ENCODE measurements around the gene SAXO1. TPM values are rescaled to one million over a fixed set of nuclear protein-coding genes. Genes with fewer than 3 reads are reported as not detected.

SAXO1 gene
- total and polyA plus RNA-seq, 12 donors, result under 0.01 to 0.94 (median 0.23) TPM; not detected in 4

- WGBS, 4 donors, result 65 to 100% (median 90%) methylated on average over 2 of the region's 2 CpGs
- Histone ChIP-seq H3K36me3 (replicated peaks in 1 of 2) (no peaks in the 10 kb centered on the region), H3K4me3 (no peak overlapping the region), H3K27ac (no peak overlapping the region), H3K4me1 (replicated peaks in 1 of 2) (no peaks in the 10 kb centered on the region), H3K27me3 (no peaks in the 10 kb centered on the region), H3K9me3 (replicated peaks in 1 of 3) (peaks cover 0 to 7% (median 0%) of the 10 kb centered on the region in 3 donors)
- no peak for TF ChIP-seq CTCF (IDR thresholded peaks at IDR 0.05)
- no peak for TF ChIP-seq POLR2A (IDR thresholded peaks at IDR 0.05)
- intact Hi-C loops (cut with DNase I), result no loop called here
- DNase-seq, result no peak
Measured at GRCh38 chr9:18881758-18882157, 151.3 kb downstream of the SAXO1 start.

- Histone ChIP-seq H3K4me1 (replicated peaks in 1 of 2) (no peaks in the 10 kb centered on the region), H3K4me3 (no peak overlapping the region), H3K27me3 (no peaks in the 10 kb centered on the region), H3K27ac (no peak overlapping the region), H3K36me3 (replicated peaks in 1 of 2) (no peaks in the 10 kb centered on the region), H3K9me3 (replicated peaks in 1 of 3) (peaks cover 0 to under 1% (median 0%) of the 10 kb centered on the region in 3 donors)
- intact Hi-C loops (cut with DNase I), result no loop called here
- no peak for TF ChIP-seq POLR2A (IDR thresholded peaks at IDR 0.05)
- TF ChIP-seq CTCF (IDR thresholded peaks at IDR 0.05), result no peak
- DNase-seq, result no peak
- WGBS, 4 donors, result 72 to 97% (median 96%) methylated on average over 2 to 3 of the region's 3 CpGs
Measured at GRCh38 chr9:18877984-18878383, 155.0 kb downstream of the SAXO1 start.

Small RNA genes within 50 kb of the gene (small RNA-seq; reads per million reads assigned to genes)
- gene RNU6-264P (0 reads per million in 2 donors), gene SCARNA8 (16.2 to 50.5 reads per million in 2 donors)

Other genes with a start within 250 kb of the SAXO1 start
- gene RRAGA, start 16.2 kb upstream of the SAXO1 start, total RNA-seq, result 100 to 1,000 TPM in 3 of 9 donors, 10 to 100 TPM in 6; 38.8 to 115 (median 78.6) TPM
- gene RRAGA, start 16.2 kb upstream of the SAXO1 start, polyA plus RNA-seq, result 10 to 100 TPM; 29.5 to 95.1 (median 45.4) TPM
- gene HAUS6, start 69.7 kb upstream of the SAXO1 start, total RNA-seq, result 10 to 100 TPM in 6 of 9 donors, 1 to 10 TPM in 3; 5.2 to 16.3 (median 13.6) TPM
- 10 to 100 TPM in 1 of 3 donors, 1 to 10 TPM in 2; 4.0 to 14.7 (median 5.8) TPM for gene HAUS6, start 69.7 kb upstream of the SAXO1 start, polyA plus RNA-seq
- 100 to 1,000 TPM in 8 of 9 donors, 10 to 100 TPM in 1; 85.8 to 426 (median 207) TPM for gene PLIN2, start 94.3 kb upstream of the SAXO1 start, total RNA-seq
- gene PLIN2, start 94.3 kb upstream of the SAXO1 start, polyA plus RNA-seq, result 100 to 1,000 TPM in 1 of 3 donors, 10 to 100 TPM in 2; 43.4 to 134 (median 81.2) TPM
- 10 to 100 TPM; 34.6 to 81.6 (median 55.4) TPM for gene DENND4C, start 197.5 kb upstream of the SAXO1 start, total RNA-seq
- gene DENND4C, start 197.5 kb upstream of the SAXO1 start, polyA plus RNA-seq, result 10 to 100 TPM in 1 of 3 donors, 1 to 10 TPM in 2; 5.0 to 29.7 (median 7.0) TPM

All from adrenal gland (tissue), 12 donors.